ENCODE results near the gene CAMTA1. TPM values are rescaled to one million over a fixed set of nuclear protein-coding genes. Genes with fewer than 3 reads are reported as not detected.

CAMTA1 gene
- total RNA-seq, 1 experiment from 2014 or later = 69.5 TPM

GRCh38 chr1:6935911-6936690 lies 150.8 kb downstream of the CAMTA1 start:
- ATAC-seq (no peak), DNase-seq (ENCODE audit: low read depth, low spot score) (no peak)
- TF ChIP-seq CEBPB (IDR thresholded peaks at IDR 0.05; ENCODE audit: low read depth) (no peak), JUND (IDR thresholded peaks at IDR 0.05) (no peak), POLR2AphosphoS5 (IDR thresholded peaks at IDR 0.05; ENCODE audit: low read depth, low read length) (no peak), SIN3A (IDR thresholded peaks at IDR 0.05; ENCODE audit: low read depth) (no peak), EZH2phosphoT487 (IDR thresholded peaks at IDR 0.05; ENCODE audit: borderline replicate concordance) (no peak), ZNF274 (IDR thresholded peaks at IDR 0.05; ENCODE audit: low read depth, low read length) (no peak), REST (IDR thresholded peaks at IDR 0.05; ENCODE audit: low read depth) (no peak), ELF1 (IDR thresholded peaks at IDR 0.05; ENCODE audit: borderline replicate concordance, low read depth) (no peak)
- H3K27ac ChIP-seq (ENCODE audit: low read depth, low read length) = no peak overlapping the region
- H3K79me2 ChIP-seq (ENCODE audit: insufficient read depth, low read length) = no peaks in the 10 kb centered on the region
- H3K9me2 ChIP-seq (ENCODE audit: insufficient read depth) = no peaks in the 10 kb centered on the region
- H3K9ac ChIP-seq (ENCODE audit: low read length) = no peak overlapping the region
- H3K27me3 ChIP-seq (ENCODE audit: insufficient read depth, low read length) = peaks cover 32% of the 10 kb centered on the region
- no TSS peak for BruUV-seq (replicated peaks)
- no peaks in the 10 kb centered on the region for H4K20me1 ChIP-seq (ENCODE audit: insufficient read depth)
- H3K36me3 ChIP-seq (ENCODE audit: control insufficient read depth in 1 of 2, insufficient read depth in 2 of 2, low read length in 2 of 2) = no peaks in the 10 kb centered on the region
- no peaks in the 10 kb centered on the region for H3K9me3 ChIP-seq (ENCODE audit: control insufficient read depth in 1 of 2, insufficient read depth in 1 of 2, low read depth in 1 of 2, low read length in 2 of 2)
- ChIA-PET POLR2A (no interaction called here), RAD21 (ENCODE audit: low non-redundant PET in 1 of 2, low total read pairs in 2 of 2, uncharacterized antibody in 2 of 2, unreplicated experiment in 2 of 2) (no interaction called here), CTCF (no interaction called here)
- intact Hi-C loops (cut with micrococcal nuclease) = no loop called here
- no peak overlapping the region for H3K4me2 ChIP-seq (ENCODE audit: low read length)
- no peaks in the 10 kb centered on the region for H3K4me1 ChIP-seq (ENCODE audit: control insufficient read depth in 1 of 2, insufficient read depth in 2 of 2, low read length in 2 of 2)
- H3K4me3 ChIP-seq (replicated peaks in 1 of 2; ENCODE audit: low read depth in 1 of 2, low read length in 2 of 2) = no peak overlapping the region
- H2AFZ ChIP-seq (ENCODE audit: low read depth, low read length, poor library complexity, severe bottlenecking) = no peak overlapping the region

Data from HCT116 (cell line).